Mesodermal cell (in vitro differentiated cells): ENCODE data around the gene SLC9A3.

Experiments
- H3K27ac ChIP-seq: 2 replicates; pipeline ENCODE4 v1.7.0; 2013; ENCODE audit warnings: mild to moderate bottlenecking, low read depth, low read length, moderate library complexity; ENCODE audit not compliant: severe bottlenecking
- H3K36me3 ChIP-seq: 2 replicates; pipeline ENCODE4 v1.7.1; 2013; ENCODE audit warnings: mild to moderate bottlenecking, low read length, moderate library complexity; ENCODE audit not compliant: control insufficient read depth, insufficient read depth
- H3K4me1 ChIP-seq: one replicate; pipeline ENCODE4 v1.7.1; 2013; ENCODE audit warnings: mild to moderate bottlenecking, low read length; ENCODE audit not compliant: insufficient read depth, control insufficient read depth, poor library complexity, severe bottlenecking
- H3K4me3 ChIP-seq: 2 replicates; pipeline ENCODE4 v1.7.0; 2013; ENCODE audit warnings: low read length, control low read depth, mild to moderate bottlenecking; ENCODE audit not compliant: insufficient read depth, poor library complexity, severe bottlenecking; ENCODE audit errors: extremely low read depth
- H3K9me3 ChIP-seq: 2 replicates; pipeline ENCODE4 v1.7.1; 2013; ENCODE audit warnings: mild to moderate bottlenecking, low read length, moderate library complexity; ENCODE audit not compliant: control insufficient read depth
- WGBS, 2 experiments: methylation state at CpG; one replicate each; pipeline ENCODE4 v1.1.5; 2013; ENCODE audit warnings: missing lambda C conversion rate in 2 of 2; ENCODE audit not compliant: insufficient coverage in 2 of 2; 5-methylcytosine and 5-hydroxymethylcytosine counted together

The SLC9A3 gene

GRCh38 chr5:430214-430925 is 93.9 kb downstream of the SLC9A3 start:
- H3K4me1 ChIP-seq = no peaks in the 10 kb centered on the region
- 91 to 92% methylated on average over 22 to 25 of the region's 25 CpGs for WGBS, 2 experiments
- no peaks in the 10 kb centered on the region for H3K36me3 ChIP-seq
- no peaks in the 10 kb centered on the region for H3K9me3 ChIP-seq
- H3K4me3 ChIP-seq = no peak overlapping the region
- no peak overlapping the region for H3K27ac ChIP-seq

- H3K4me1 ChIP-seq = no peaks in the 10 kb centered on the region
- 92 to 96% methylated on average over 31 to 35 of the region's 35 CpGs for whole genome bisulfite sequencing, 2 experiments
- no peak overlapping the region for H3K4me3 ChIP-seq
- H3K9me3 ChIP-seq = no peaks in the 10 kb centered on the region
- no peaks in the 10 kb centered on the region for H3K36me3 ChIP-seq
- no peak overlapping the region for H3K27ac ChIP-seq
These were observed 94.6 kb downstream of the SLC9A3 start for GRCh38 chr5:429453-430188.

- Histone ChIP-seq H3K9me3 (no peaks in the 10 kb centered on the region), H3K4me3 (no peak overlapping the region), H3K36me3 (no peaks in the 10 kb centered on the region), H3K4me1 (no peaks in the 10 kb centered on the region), H3K27ac (no peak overlapping the region)
- 90 to 93% methylated on average over 15 to 17 of the region's 22 CpGs for WGBS, 2 experiments
These were observed 95.3 kb downstream of the SLC9A3 start for GRCh38 chr5:428754-429452.

GRCh38 chr5:428219-428618 is 96.0 kb downstream of the SLC9A3 start:
- 90 to 100% methylated on average over 3 to 8 of the region's 11 CpGs for WGBS, 2 experiments
- H3K9me3 ChIP-seq = no peaks in the 10 kb centered on the region
- H3K4me3 ChIP-seq = no peak overlapping the region
- H3K27ac ChIP-seq = no peak overlapping the region
- no peaks in the 10 kb centered on the region for H3K4me1 ChIP-seq
- H3K36me3 ChIP-seq = no peaks in the 10 kb centered on the region

- Histone ChIP-seq H3K4me1 (no peaks in the 10 kb centered on the region), H3K27ac (no peak overlapping the region), H3K4me3 (no peak overlapping the region), H3K36me3 (no peaks in the 10 kb centered on the region), H3K9me3 (no peaks in the 10 kb centered on the region)
- 90 to 95% methylated on average over 33 to 39 of the region's 39 CpGs for WGBS, 2 experiments
These were observed 96.7 kb downstream of the SLC9A3 start for GRCh38 chr5:427415-428087.

GRCh38 chr5:426392-426976 is 97.8 kb downstream of the SLC9A3 start:
- 88 to 92% methylated on average over 3 of the region's 3 CpGs for WGBS, 2 experiments

GRCh38 chr5:425714-426113 is 98.5 kb downstream of the SLC9A3 start:
- no peaks in the 10 kb centered on the region for H3K9me3 ChIP-seq
- 100% methylated on average over 1 of the region's 5 CpGs; no CpG with 5 or more reads in 1 of the 2 experiments for WGBS, 2 experiments
- H3K36me3 ChIP-seq = no peaks in the 10 kb centered on the region
- no peak overlapping the region for H3K27ac ChIP-seq
- H3K4me3 ChIP-seq = no peak overlapping the region
- H3K4me1 ChIP-seq = no peaks in the 10 kb centered on the region

More at GRCh38 chr5:426392-426976, 97.8 kb downstream of the SLC9A3 start:
- Histone ChIP-seq H3K27ac (no peak overlapping the region), H3K36me3 (no peaks in the 10 kb centered on the region), H3K4me1 (no peaks in the 10 kb centered on the region), H3K9me3 (no peaks in the 10 kb centered on the region), H3K4me3 (no peak overlapping the region)

GRCh38 chr5:424301-425110 is 99.7 kb downstream of the SLC9A3 start:
- no peaks in the 10 kb centered on the region for H3K4me1 ChIP-seq
- no peak overlapping the region for H3K27ac ChIP-seq
- H3K36me3 ChIP-seq = no peaks in the 10 kb centered on the region
- 91 to 95% methylated on average over 3 to 6 of the region's 11 CpGs for WGBS, 2 experiments
- H3K9me3 ChIP-seq = no peaks in the 10 kb centered on the region
- no peak overlapping the region for H3K4me3 ChIP-seq

- Histone ChIP-seq H3K27ac (no peak overlapping the region), H3K9me3 (no peaks in the 10 kb centered on the region), H3K36me3 (no peaks in the 10 kb centered on the region), H3K4me3 (no peak overlapping the region), H3K4me1 (no peaks in the 10 kb centered on the region)
- whole genome bisulfite sequencing, 2 experiments = 93 to 97% methylated on average over 15 to 20 of the region's 24 CpGs
These were observed 100.5 kb downstream of the SLC9A3 start for GRCh38 chr5:423626-424261.
